ENCODE data around the gene TCF19. TPM values are rescaled to one million over a fixed set of nuclear protein-coding genes. Genes with fewer than 3 reads are reported as not detected.
"Not testable (repeated sequence)": the region's sequence is repeated elsewhere in the genome, so short reads cannot be mapped to it uniquely, and the experiment has no call there.

The TCF19 gene
- total RNA-seq, 2 donors from 2014 or later: 10.8 to 12.5 TPM

DNA sequence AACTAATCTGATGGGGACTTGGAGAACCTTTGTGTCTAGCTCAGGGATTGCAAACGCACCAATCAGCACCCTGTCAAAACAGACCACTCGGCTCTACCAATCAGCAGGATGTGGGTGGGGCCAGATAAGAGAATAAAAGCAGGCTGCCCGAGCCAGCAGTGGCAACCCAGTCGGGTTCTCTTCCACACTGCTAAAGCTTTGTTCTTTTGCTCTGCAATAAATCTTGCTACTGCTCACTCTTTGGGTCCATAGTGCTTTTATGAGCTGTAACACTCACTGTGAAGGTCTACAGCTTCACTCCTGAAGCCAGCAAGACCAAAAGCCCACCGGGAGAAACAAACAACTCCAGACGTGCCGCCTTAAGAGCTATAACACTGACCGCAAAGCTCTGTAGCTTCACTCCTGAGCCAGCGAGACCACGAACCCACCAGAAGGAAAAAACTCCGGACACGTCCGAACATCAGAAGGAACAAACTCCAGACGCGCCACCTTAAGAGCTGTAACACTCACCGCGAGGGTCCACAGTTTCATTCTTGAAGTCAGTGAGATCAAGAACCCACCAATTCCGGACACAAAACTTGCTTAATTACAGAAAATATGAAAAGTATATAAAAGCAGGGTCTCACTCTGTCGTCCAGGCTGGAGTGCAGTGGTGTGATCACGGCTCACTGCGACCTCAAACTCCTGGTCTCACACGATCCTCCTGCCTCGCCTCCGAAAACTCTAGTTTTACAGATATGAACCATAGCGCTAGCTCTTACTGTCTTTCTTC is 38.0 kb downstream of the TCF19 start:
- not testable (repeated sequence) for H3K36me3 ChIP-seq (ENCODE audit: control insufficient read depth, insufficient read depth, low read length); H3K4me1 Mint-ChIP-seq; H3K27me3 Mint-ChIP-seq (ENCODE audit: insufficient read depth); H3K27ac Mint-ChIP-seq; H3K27ac ChIP-seq (ENCODE audit: low read depth, low read length); DNase-seq; H3K9me3 ChIP-seq (ENCODE audit: control insufficient read depth, low read length); H3K36me3 Mint-ChIP-seq (ENCODE audit: low read depth); H3K27me3 ChIP-seq (ENCODE audit: control insufficient read depth, insufficient read depth, low read length, poor library complexity, severe bottlenecking); H3K9ac ChIP-seq (ENCODE audit: extremely low read depth, low read length, poor library complexity, severe bottlenecking); H3K4me1 ChIP-seq (ENCODE audit: control insufficient read depth, insufficient read depth, low read length)
- peaks cover 18% of the 10 kb centered on the region for H3K9me3 Mint-ChIP-seq
- peak overlapping the region; percentile 78 for H3K4me3 Mint-ChIP-seq
- H3K4me3 ChIP-seq (ENCODE audit: low read length): peak overlapping the region; percentile 84
- 89 to 94% methylated on average over 16 to 25 of the region's 25 CpGs for WGBS, 2 experiments (ENCODE audit: insufficient coverage in 1 of 2, insufficient read length in 1 of 2)

DNA sequence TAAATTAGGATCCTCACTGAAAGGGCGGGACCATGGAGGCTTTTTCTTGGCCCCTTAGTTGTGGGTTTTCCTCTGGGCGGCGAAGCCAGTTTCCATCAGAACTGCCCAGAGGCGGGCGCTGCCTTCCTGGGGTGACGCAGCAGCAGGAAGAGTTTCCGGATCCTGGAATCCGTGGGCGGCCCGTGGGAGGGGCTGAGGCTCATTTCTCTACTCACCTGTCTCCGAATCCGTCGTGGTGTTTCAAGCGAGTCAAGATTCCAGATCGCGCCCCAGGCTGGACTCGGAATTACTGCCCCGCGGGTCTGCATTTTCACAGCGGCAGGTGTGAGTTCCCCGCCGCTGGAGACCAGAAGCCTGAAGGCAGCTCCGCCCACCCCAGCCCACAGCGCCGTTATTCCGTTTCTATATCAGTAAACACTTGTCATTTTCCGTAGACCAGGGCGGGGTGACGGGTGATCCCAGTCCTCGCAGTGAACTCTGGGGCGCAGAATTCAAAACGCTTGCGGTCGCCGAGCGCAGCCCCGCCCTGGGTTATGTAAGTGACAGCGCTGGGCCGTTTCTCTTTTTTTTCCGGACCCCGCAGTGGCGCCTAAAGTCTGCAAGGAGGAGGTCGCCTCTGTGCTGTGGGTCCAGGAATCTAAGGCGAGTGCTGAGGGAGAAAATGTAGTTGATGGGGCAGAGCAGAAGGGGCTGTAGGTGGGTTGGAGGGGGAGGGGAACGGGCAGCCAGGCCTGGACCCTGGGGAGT is 39.3 kb downstream of the TCF19 start:
- Mint-ChIP-seq H3K4me3 (peak overlapping the region; percentile 78), H3K27ac (peak overlapping the region; percentile 66), H3K27me3 (ENCODE audit: insufficient read depth) (peaks cover 2% of the 10 kb centered on the region), H3K4me1 (peaks cover 2% of the 10 kb centered on the region), H3K9me3 (peaks cover 16% of the 10 kb centered on the region), H3K36me3 (ENCODE audit: low read depth) (peaks cover 2% of the 10 kb centered on the region)
- Histone ChIP-seq H3K36me3 (ENCODE audit: control insufficient read depth, insufficient read depth, low read length) (no peaks in the 10 kb centered on the region), H3K9ac (ENCODE audit: extremely low read depth, low read length, poor library complexity, severe bottlenecking) (peak overlapping the region; percentile 44), H3K27me3 (ENCODE audit: control insufficient read depth, insufficient read depth, low read length, poor library complexity, severe bottlenecking) (no peaks in the 10 kb centered on the region), H3K9me3 (ENCODE audit: control insufficient read depth, low read length) (peaks cover 9% of the 10 kb centered on the region), H3K4me3 (ENCODE audit: low read length) (peak overlapping the region; percentile 84), H3K27ac (ENCODE audit: low read depth, low read length) (no peak overlapping the region), H3K4me1 (ENCODE audit: control insufficient read depth, insufficient read depth, low read length) (no peaks in the 10 kb centered on the region)
- TF ChIP-seq, protein P1, sequence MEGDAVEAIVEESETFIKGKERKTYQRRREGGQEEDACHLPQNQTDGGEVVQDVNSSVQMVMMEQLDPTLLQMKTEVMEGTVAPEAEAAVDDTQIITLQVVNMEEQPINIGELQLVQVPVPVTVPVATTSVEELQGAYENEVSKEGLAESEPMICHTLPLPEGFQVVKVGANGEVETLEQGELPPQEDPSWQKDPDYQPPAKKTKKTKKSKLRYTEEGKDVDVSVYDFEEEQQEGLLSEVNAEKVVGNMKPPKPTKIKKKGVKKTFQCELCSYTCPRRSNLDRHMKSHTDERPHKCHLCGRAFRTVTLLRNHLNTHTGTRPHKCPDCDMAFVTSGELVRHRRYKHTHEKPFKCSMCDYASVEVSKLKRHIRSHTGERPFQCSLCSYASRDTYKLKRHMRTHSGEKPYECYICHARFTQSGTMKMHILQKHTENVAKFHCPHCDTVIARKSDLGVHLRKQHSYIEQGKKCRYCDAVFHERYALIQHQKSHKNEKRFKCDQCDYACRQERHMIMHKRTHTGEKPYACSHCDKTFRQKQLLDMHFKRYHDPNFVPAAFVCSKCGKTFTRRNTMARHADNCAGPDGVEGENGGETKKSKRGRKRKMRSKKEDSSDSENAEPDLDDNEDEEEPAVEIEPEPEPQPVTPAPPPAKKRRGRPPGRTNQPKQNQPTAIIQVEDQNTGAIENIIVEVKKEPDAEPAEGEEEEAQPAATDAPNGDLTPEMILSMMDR (conservative IDR thresholded peaks at IDR 0.05): no peak
- WGBS, 2 experiments (ENCODE audit: insufficient coverage in 1 of 2, insufficient read length in 1 of 2): 1 to 2% methylated on average over 21 to 45 of the region's 45 CpGs
- DNase-seq: peak; percentile 87

DNA sequence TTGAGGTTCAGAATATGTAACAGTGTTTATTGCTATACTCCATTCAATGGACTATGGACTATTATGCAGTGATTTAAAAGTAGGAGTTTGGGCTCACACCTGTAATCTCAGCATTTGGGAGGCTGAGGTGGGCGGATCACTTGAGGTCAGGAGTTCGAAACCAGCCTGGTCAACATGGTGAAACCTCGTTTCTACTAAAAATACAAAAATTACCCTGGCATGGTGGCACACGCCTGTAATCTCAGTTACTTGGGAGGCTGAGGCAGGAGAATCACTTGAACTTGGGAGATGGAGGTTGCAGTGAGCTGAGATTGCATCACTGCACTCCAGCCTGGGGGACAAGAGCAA is 40.7 kb downstream of the TCF19 start:
- not testable (repeated sequence) for H3K4me3 ChIP-seq (ENCODE audit: low read length); H3K27ac ChIP-seq (ENCODE audit: low read depth, low read length); H3K27ac Mint-ChIP-seq; H3K4me3 Mint-ChIP-seq; H3K9ac ChIP-seq (ENCODE audit: extremely low read depth, low read length, poor library complexity, severe bottlenecking); H3K4me1 ChIP-seq (ENCODE audit: control insufficient read depth, insufficient read depth, low read length); H3K27me3 Mint-ChIP-seq (ENCODE audit: insufficient read depth); H3K27me3 ChIP-seq (ENCODE audit: control insufficient read depth, insufficient read depth, low read length, poor library complexity, severe bottlenecking); H3K36me3 Mint-ChIP-seq (ENCODE audit: low read depth); H3K36me3 ChIP-seq (ENCODE audit: control insufficient read depth, insufficient read depth, low read length); H3K9me3 ChIP-seq (ENCODE audit: control insufficient read depth, low read length); DNase-seq
- Mint-ChIP-seq H3K9me3 (peaks cover 16% of the 10 kb centered on the region), H3K4me1 (peaks cover 13% of the 10 kb centered on the region)
- WGBS, 2 experiments (ENCODE audit: insufficient coverage in 1 of 2, insufficient read length in 1 of 2): 91 to 94% methylated on average over 3 to 4 of the region's 4 CpGs
